ENCODE results near the gene SLC35F5. TPM values are rescaled to one million over a fixed set of nuclear protein-coding genes. Genes with fewer than 3 reads are reported as not detected.
"Not testable (repeated sequence)": the region's sequence is repeated elsewhere in the genome, so short reads cannot be mapped to it uniquely, and the experiment has no call there.

The SLC35F5 gene
- total and polyA plus RNA-seq, 2 of the 4 experiments (the other 2 are of a cell fraction): 30.5 to 93.4 TPM

DNA sequence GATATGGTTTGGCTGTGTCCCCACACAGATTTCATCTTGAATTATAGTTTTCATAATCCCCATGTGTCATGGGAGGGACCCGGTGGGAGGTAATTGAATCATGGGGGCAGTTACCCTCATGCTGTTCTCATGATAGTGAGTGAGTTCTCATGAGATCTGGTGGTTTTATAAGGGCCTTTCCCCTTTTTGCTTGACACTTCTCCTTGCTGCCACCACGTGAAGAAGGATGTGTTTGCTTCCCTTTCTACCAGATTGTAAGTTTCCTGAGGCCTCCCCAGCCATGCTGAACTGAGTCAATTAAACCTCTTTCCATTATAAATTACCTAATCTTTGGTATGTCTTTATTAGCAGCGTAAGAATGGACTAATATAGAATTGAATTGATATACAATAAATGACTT is 65.6 kb downstream of the SLC35F5 start:
- H3K9me3 ChIP-seq (ENCODE audit: control insufficient read depth, insufficient read depth, low read length); H3K14ac ChIP-seq (replicated peaks; ENCODE audit: low read depth, low read length); H3K36me3 ChIP-seq (ENCODE audit: control insufficient read depth, insufficient read depth, low read length); ATAC-seq (ENCODE audit: low read depth); H3K27me3 ChIP-seq (ENCODE audit: control insufficient read depth, insufficient read depth, low read length); H3K18ac ChIP-seq (ENCODE audit: low read depth, low read length); H3K9ac ChIP-seq (ENCODE audit: low read depth, low read length); H3K9me1 ChIP-seq (ENCODE audit: insufficient read depth, low read length); H4K5ac ChIP-seq (ENCODE audit: low read depth, low read length); dilution Hi-C loops (cut with HindIII; ENCODE audit: low sequenced_read_pairs, unreplicated experiment); CTCF ChIA-PET; H3K23ac ChIP-seq (ENCODE audit: low read depth, low read length); H3K4me2 ChIP-seq (ENCODE audit: low read depth, low read length); H2BK120ac ChIP-seq (ENCODE audit: low read depth, low read length); H2BK5ac ChIP-seq (ENCODE audit: low read depth, low read length, poor library complexity, severe bottlenecking); H3K4me1 ChIP-seq (ENCODE audit: control insufficient read depth, insufficient read depth, low read length); H2AK9ac ChIP-seq (replicated peaks; ENCODE audit: low read depth, low read length, poor library complexity); H3K56ac ChIP-seq (ENCODE audit: extremely low read depth, insufficient read depth, low read length); DNase-seq; H3K79me1 ChIP-seq (ENCODE audit: low read depth in 1 of 2, low read length in 2 of 2); H4K8ac ChIP-seq (ENCODE audit: low read depth in 2 of 2, low read length in 2 of 2); H4K20me1 ChIP-seq (ENCODE audit: insufficient read depth, low read length); H4K91ac ChIP-seq (ENCODE audit: insufficient read depth, low read depth, low read length); H2BK15ac ChIP-seq (ENCODE audit: low read depth, low read length); intact Hi-C loops (cut with micrococcal nuclease); H3K27ac ChIP-seq (ENCODE audit: insufficient read depth, low read length); H2AK5ac ChIP-seq (ENCODE audit: low read depth, low read length); H3K4ac ChIP-seq (ENCODE audit: low read depth, low read length); in situ Hi-C loops (cut with MboI; ENCODE audit: low sequenced_read_pairs); H2AFZ ChIP-seq (replicated peaks; ENCODE audit: low read length, poor library complexity); BruUV-seq (replicated peaks); H3K4me3 ChIP-seq (ENCODE audit: insufficient read depth, low read depth, low read length); H2BK20ac ChIP-seq (ENCODE audit: low read depth, low read length): not testable (repeated sequence)
- POLR2A ChIA-PET (ENCODE audit: unreplicated experiment): interaction anchor here (1.0 kb wide), 1 partner anchor 161 kb away, joined by 3 read pairs; no protein-coding TSS in a partner anchor
- no CpG with 5 or more reads among the region's 3 CpGs for WGBS, 2 experiments (ENCODE audit: extremely low coverage in 2 of 2, insufficient read length in 1 of 2)
